ENCODE data around the gene ATP5ME.

ATP5ME gene

GRCh38 chr4:666822-667544, 7.1 kb downstream of the ATP5ME start:
- no peak for TF ChIP-seq CTCF (IDR thresholded peaks at IDR 0.05; ENCODE audit: low read depth, low read length)
- no peak overlapping the region for H3K4me3 ChIP-seq (ENCODE audit: low read depth, low read length)

GRCh38 chr4:666436-666810, 7.7 kb downstream of the ATP5ME start:
- TF ChIP-seq CTCF (IDR thresholded peaks at IDR 0.05; ENCODE audit: low read depth, low read length), result no peak
- H3K4me3 ChIP-seq (ENCODE audit: low read depth, low read length), result no peak overlapping the region

GRCh38 chr4:665751-666435, 8.2 kb downstream of the ATP5ME start:
- no peak overlapping the region for H3K4me3 ChIP-seq (ENCODE audit: low read depth, low read length)
- TF ChIP-seq CTCF (IDR thresholded peaks at IDR 0.05; ENCODE audit: low read depth, low read length), result no peak

GRCh38 chr4:665381-665750, 8.7 kb downstream of the ATP5ME start:
- no peak for TF ChIP-seq CTCF (IDR thresholded peaks at IDR 0.05; ENCODE audit: low read depth, low read length)
- no peak overlapping the region for H3K4me3 ChIP-seq (ENCODE audit: low read depth, low read length)

GRCh38 chr4:664713-665231, 9.3 kb downstream of the ATP5ME start:
- no peak overlapping the region for H3K4me3 ChIP-seq (ENCODE audit: low read depth, low read length)
- TF ChIP-seq CTCF (IDR thresholded peaks at IDR 0.05; ENCODE audit: low read depth, low read length), result no peak

GRCh38 chr4:663438-664428, 10.3 kb downstream of the ATP5ME start:
- TF ChIP-seq CTCF (IDR thresholded peaks at IDR 0.05; ENCODE audit: low read depth, low read length), result no peak
- no peak overlapping the region for H3K4me3 ChIP-seq (ENCODE audit: low read depth, low read length)
